Occipital lobe (tissue), 2 donors: ENCODE measurements around the gene MYOZ2. TPM values are rescaled to one million over a fixed set of nuclear protein-coding genes. Genes with fewer than 3 reads are reported as not detected.

ENCODE experiments used
- DNase-seq: peaks from one replicate; lab custom pipeline; 2025; lab: John Stamatoyannopoulos, UW
- total RNA-seq: library from RNA; depleted of rRNA; stranded (reverse); fragments of >200 nt; gene quantifications from one replicate; pipeline ENCODE4 v1.2.3, GENCODE V29; 2014

The MYOZ2 gene
- total RNA-seq, 1 donor from 2014 or later, result 0.62 TPM

DNA sequence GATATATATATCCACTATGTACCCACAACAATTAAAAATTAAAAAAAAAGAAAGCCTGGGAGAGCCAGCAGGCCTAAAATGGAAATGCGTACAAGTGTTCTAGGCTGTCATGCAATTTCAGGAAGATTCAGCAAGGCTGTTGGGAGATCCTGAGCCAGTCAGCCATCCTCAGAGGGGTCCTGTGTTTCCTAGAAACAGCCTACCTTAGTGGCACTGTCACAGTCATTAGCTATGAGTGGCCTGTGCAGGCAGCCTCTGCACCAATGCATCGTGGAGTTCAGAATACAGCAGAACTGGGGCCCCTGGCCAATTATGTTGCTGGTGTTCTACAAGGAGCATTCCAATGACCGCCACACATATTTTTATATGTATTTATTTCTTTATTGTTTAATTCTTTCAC, 55.9 kb downstream of the MYOZ2 start:
- DNase-seq, result no peak

DNA sequence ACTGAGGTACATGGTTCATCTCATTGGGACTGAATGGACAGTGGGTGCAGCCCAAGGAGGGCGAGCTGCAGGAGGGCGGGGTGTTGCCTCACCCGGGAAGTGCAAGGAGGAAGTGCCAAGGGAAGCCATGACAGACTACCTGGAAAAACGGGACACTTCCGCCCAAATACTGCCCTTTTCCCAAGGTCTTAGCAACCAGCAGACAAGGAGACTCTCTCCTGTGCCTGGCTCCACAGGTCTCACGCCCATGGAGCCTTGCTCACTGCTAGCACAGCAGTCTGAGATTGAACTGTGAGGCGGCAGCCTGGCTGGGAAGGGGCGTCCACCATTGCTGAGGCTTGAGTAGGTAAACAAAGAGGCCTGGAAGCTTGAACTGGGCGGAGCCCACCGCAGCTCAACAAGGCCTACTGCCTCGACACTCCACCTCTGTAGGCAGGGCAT, 62.2 kb downstream of the MYOZ2 start:
- DNase-seq, result no peak

GRCh38 chr4:119204916-119205315, 69.3 kb downstream of the MYOZ2 start:
- no peak for DNase-seq

DNA sequence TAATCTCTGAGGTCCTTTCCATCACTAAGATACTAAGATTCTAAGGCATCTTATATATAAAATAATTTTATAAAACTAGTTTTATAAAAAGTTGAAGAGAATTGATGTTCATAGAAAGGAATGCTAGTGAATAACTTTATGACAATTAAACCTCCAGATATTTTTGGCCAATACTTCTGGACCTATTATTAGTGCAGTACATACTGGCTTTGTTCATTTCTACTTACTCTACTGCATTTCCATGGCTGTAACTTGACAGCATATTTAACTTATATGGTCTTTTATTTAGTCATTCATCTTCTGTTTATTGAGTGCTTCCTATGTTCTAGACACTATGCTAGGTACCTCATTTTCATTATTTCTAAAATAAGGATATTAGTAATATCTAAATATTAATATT, 70.1 kb downstream of the MYOZ2 start:
- no peak for DNase-seq

DNA sequence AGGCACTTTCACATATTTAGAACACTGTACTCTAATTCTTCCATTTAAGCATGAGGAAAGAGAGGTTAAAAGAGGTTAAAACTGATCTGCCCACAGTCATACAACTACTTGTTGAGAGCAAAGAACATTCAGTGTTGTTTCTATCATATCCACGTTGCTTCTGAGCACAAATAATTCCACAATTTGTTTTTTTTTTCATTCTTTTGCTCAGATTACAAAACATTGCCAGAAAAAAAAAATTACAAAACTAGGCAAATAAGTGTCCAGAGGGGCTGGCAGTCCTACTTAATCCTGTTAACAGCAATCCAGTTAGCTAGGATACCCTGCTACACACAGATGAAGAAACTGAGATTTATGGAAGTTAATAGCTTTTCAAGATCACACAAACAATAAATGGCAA, 70.5 kb downstream of the MYOZ2 start:
- no peak for DNase-seq

GRCh38 chr4:119207051-119207450, 71.4 kb downstream of the MYOZ2 start:
- no peak for DNase-seq

GRCh38 chr4:119209077-119209476, 73.4 kb downstream of the MYOZ2 start:
- DNase-seq, result no peak

- no peak for DNase-seq
Measured at GRCh38 chr4:119209586-119209985, 74.0 kb downstream of the MYOZ2 start.

GRCh38 chr4:119210775-119211174, 75.1 kb downstream of the MYOZ2 start:
- no peak for DNase-seq

- no peak for DNase-seq
Measured at GRCh38 chr4:119211867-119212233, 76.2 kb downstream of the MYOZ2 start.

GRCh38 chr4:119212234-119212963, 76.8 kb downstream of the MYOZ2 start, which contains the start of gene USP53:
TSS of gene USP53 (plus strand) at chr4:119212713. CDS start at chr4:119239760, 27,047 bp downstream.
- peak; percentile 92 for DNase-seq

DNA sequence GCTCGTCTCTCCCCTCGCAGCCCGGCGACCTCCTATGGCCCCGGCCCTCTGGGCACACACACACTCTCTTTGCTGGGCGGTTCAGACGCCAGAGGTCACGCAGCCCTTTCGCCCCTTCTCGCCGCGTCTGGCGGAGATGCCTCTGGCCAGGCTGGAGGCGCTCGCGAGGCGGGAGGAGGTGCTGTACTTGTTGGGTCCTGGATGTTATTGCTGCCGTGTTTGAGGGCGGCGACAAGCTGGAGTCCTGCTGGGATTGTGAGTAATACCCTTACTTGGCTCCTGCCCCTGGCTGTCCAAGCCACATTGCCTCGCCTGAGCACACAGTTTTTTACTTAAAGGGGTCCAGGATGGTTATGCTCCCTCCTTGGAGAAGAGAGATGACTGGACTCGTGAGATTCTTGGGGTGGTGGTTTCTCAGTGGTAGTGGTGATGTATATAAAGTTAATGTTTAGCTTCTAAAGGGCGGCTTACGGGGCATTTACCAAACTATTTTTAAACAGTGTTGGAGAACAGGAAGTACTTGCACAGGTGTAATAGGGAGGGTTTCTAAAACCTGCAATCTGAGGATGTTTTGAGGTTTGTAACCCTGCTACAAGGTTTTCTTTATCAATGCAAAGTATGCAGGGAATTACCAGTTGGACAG, 77.5 kb downstream of the MYOZ2 start:
- peak; percentile 69 for DNase-seq

- no peak for DNase-seq
Measured at GRCh38 chr4:119218093-119218492, 82.5 kb downstream of the MYOZ2 start.

- no peak for DNase-seq
Measured at GRCh38 chr4:119221412-119221811, 85.8 kb downstream of the MYOZ2 start.

DNA sequence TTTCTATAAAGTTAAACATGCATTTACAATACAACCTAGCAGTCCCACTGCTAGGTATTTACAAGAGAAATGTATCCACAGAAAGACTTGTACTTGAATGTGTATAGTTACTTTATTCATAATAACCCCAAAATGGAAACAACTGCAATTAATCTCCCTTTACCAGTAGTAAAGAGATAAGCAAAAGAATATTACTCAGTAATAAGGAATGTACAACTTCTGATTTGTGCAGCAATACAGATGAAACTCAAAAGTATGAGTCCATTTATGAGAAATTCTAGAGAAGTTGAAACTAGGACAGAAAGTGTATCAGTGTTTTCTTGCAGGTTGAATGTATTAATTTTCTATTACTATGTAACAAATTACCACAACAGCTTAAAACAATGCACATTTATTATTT, 92.1 kb downstream of the MYOZ2 start:
- no peak for DNase-seq

DNA sequence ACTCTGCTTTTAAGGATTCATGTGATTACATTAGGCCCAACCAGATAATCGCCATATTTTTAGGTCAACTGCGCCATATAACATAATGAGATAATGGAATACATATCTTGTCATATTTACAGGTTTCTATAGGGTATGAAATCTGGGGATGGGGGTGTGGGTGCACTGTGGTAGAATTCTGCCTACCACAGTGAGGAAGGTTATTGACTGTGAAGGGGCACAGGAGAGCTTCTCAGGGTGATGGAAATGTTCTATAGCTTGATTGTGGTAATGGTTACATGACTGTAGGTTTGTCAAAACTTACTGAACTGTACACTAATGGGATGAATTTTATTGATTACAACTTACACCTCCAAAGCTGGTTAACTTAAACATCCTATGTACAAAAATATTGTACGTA, 92.8 kb downstream of the MYOZ2 start:
- DNase-seq, result no peak

GRCh38 chr4:119229908-119230687, 94.5 kb downstream of the MYOZ2 start:
- DNase-seq, result no peak

DNA sequence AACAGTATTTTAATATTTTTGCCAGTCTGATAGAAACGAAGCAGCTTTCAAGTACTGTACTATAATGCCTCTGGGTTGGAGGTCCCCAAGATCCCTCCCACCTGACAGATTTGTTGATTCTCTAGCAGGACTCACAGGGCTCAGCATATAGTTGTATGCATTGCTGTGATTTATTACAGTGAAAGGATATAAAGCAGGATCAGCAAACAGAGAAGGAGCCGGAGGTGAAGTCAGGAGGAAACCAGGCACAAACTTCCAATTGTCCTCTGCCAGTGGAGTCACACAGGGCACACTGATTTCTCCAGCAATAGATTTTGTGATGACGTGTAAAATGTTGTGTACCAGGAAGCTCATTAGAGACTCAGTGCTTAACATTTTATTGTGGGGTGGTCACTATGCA, 95.9 kb downstream of the MYOZ2 start:
- no peak for DNase-seq

- no peak for DNase-seq
Measured at GRCh38 chr4:119232286-119232685, 96.7 kb downstream of the MYOZ2 start.

DNA sequence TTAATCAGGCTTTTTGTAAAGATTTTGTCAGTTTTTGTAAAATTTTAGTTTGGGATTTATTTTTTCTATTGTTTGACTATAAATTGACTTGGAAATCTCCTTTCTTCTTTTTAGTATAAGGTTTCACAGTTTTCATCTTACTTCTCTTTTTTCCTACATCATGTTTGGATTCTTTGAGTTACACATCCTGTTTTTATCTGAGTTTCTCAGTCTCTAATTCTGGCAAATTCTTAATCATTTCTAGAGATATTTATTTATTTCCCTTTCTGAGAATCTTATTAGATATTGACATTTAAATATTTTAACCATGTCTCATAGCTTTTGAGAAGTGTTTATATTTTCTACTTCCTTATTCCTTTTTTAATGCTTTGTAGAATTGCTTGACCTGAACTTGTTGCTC, 97.6 kb downstream of the MYOZ2 start:
- DNase-seq, result no peak

DNA sequence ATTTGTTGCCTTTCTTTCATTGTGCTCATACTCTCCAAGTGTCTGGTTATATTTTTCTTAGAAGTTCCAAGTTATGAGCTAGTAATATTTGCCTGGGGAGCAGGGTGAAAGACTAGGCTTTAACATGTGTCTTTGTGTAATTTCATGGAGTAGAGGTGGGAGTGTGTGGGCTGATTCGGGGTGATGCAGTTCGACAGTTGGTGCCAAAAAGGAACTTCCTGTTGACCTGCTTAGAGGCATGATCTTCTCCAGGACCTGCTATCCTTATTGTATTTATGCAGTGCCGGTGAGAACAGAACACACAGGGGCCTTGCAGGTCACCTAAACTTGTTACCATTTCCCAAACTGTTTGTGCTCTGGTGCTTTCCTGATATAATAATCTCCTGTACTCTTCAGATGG, 98.1 kb downstream of the MYOZ2 start:
- DNase-seq, result no peak

- no peak for DNase-seq
Measured at GRCh38 chr4:119237201-119237600, 101.6 kb downstream of the MYOZ2 start.
